CD4-positive, alpha-beta T cell (primary cell): ENCODE results near the gene SLC2A13. TPM values are rescaled to one million over a fixed set of nuclear protein-coding genes. Genes with fewer than 3 reads are reported as not detected.

Experiments used
- ATAC-seq: fragments of 200-7000 bp; cut with Tn5 transposase; one replicate; pipeline ENCODE4 v1.10.0; 2022; ENCODE audit warnings: mild to moderate bottlenecking; ENCODE audit not compliant: poor library complexity
- CTCF ChIA-PET: fragments of 350-600 bp; sonication (Branson Sonifier 250); formaldehyde crosslinking; loops from one replicate; lab custom pipeline; 2021; ENCODE audit warnings: antibody characterized with exemption, inconsistent platforms; lab: Charles Lee
- POLR2A ChIA-PET: fragments of 350-600 bp; sonication (Branson Sonifier 250); formaldehyde crosslinking; loops from one replicate; lab custom pipeline; 2021; ENCODE audit warnings: antibody characterized with exemption, inconsistent platforms; lab: Charles Lee
- DNase-seq, 14 experiments: peaks; one replicate each; pipeline ENCODE4 v3.0.0-alpha.2; 2013 to 2020; ENCODE audit warnings: mixed read lengths in 2 of 14
- H3K27ac ChIP-seq, 2 donors: one replicate each; pipeline versions ENCODE4 v1.5.1 to v1.7.0; 2013; ENCODE audit warnings: low read length in 2 of 2, low read depth in 1 of 2, mild to moderate bottlenecking in 1 of 2
- H3K27me3 ChIP-seq, 2 experiments: 1 replicate in 1 of 2; 2 replicates in 1 of 2; pipeline versions ENCODE4 v1.6.1 to v1.7.0; 2013; ENCODE audit warnings: low read length in 2 of 2, control low read depth in 1 of 2, mild to moderate bottlenecking in 1 of 2, moderate library complexity in 1 of 2; ENCODE audit not compliant: insufficient read depth in 2 of 2, control insufficient read depth in 1 of 2
- H3K36me3 ChIP-seq: one replicate; pipeline ENCODE4 v1.6.1; 2013; ENCODE audit warnings: low read length, control low read depth; ENCODE audit not compliant: insufficient read depth
- H3K4me1 ChIP-seq: one replicate; pipeline ENCODE4 v1.6.1; 2013; ENCODE audit warnings: low read length, control low read depth; ENCODE audit not compliant: insufficient read depth
- H3K4me3 ChIP-seq: one replicate; pipeline ENCODE4 v1.5.1; 2013; ENCODE audit warnings: mild to moderate bottlenecking, low read length, moderate library complexity
- H3K9me3 ChIP-seq, 2 experiments: 1 replicate in 1 of 2; 2 replicates in 1 of 2; pipeline versions ENCODE4 v1.6.1 to v1.7.0; 2013; ENCODE audit warnings: low read length in 2 of 2, mild to moderate bottlenecking in 2 of 2, control low read depth in 1 of 2, moderate library complexity in 1 of 2; ENCODE audit not compliant: control insufficient read depth in 1 of 2, insufficient read depth in 1 of 2
- H3K27ac Mint-ChIP-seq: one replicate; pipeline ENCODE4 v1.8.0; 2020; ENCODE audit warnings: mixed read lengths
- H3K27me3 Mint-ChIP-seq: one replicate; pipeline ENCODE4 v1.8.0; 2021; ENCODE audit warnings: mixed read lengths
- H3K36me3 Mint-ChIP-seq: one replicate; pipeline ENCODE4 v1.8.0; 2021; ENCODE audit warnings: low read depth, mixed read lengths
- H3K4me1 Mint-ChIP-seq: one replicate; pipeline ENCODE4 v1.8.0; 2021; ENCODE audit warnings: low read depth, mixed read lengths
- H3K4me3 Mint-ChIP-seq: one replicate; pipeline ENCODE4 v1.8.0; 2020; ENCODE audit warnings: mild to moderate bottlenecking, mixed read lengths
- H3K9me3 Mint-ChIP-seq: one replicate; pipeline ENCODE4 v1.8.0; 2020; ENCODE audit warnings: mixed read lengths
- intact Hi-C, 2 experiments: fragments of 100-400 bp; cut with DNase I in 1 of 2; cut with micrococcal nuclease in 1 of 2; formaldehyde crosslinking; loops; one replicate each; pipeline versions ENCODE4 v1.15.1 to v1.9.0; 2023 to 2025; cut with DNase I, micrococcal nuclease
- total RNA-seq, 174 experiments: library from RNA in 2 of 174; stranded (reverse) in 2 of 174; gene quantifications; one replicate each; pipeline ENCODE4 v1.2.3 and lab custom pipeline; 2021 to 2026
- TF ChIP-seq, protein P1 (sequence below): fragments of 200-600 bp; IDR thresholded peaks from one replicate; pipeline ENCODE4 v1.8.0; 2022; ENCODE audit warnings: antibody characterized with exemption, mild to moderate bottlenecking

The SLC2A13 gene
- total RNA-seq, 2 experiments from 2014 or later: 1.6 to 1.7 TPM

DNA sequence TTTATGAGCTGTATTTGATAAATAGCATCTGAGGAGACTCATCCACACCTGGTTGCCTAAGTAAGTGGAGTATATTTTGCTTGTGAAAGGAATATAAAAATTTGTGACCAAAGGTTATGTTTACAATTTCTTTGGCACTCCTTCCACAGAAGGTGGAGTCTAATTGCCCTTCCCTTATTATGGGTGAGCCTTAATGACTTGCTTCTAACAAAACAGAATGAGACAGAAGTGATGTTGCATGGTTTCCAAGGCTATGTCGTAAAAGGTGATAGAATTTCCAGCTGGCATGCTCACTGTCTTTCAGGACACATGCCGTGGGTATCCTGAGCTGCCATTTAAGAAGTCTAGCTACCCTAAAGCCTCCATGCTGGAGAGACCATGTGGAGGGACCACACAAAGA, 369.5 kb downstream of the SLC2A13 start:
- H3K27ac Mint-ChIP-seq: no peak overlapping the region
- TF ChIP-seq, protein P1, sequence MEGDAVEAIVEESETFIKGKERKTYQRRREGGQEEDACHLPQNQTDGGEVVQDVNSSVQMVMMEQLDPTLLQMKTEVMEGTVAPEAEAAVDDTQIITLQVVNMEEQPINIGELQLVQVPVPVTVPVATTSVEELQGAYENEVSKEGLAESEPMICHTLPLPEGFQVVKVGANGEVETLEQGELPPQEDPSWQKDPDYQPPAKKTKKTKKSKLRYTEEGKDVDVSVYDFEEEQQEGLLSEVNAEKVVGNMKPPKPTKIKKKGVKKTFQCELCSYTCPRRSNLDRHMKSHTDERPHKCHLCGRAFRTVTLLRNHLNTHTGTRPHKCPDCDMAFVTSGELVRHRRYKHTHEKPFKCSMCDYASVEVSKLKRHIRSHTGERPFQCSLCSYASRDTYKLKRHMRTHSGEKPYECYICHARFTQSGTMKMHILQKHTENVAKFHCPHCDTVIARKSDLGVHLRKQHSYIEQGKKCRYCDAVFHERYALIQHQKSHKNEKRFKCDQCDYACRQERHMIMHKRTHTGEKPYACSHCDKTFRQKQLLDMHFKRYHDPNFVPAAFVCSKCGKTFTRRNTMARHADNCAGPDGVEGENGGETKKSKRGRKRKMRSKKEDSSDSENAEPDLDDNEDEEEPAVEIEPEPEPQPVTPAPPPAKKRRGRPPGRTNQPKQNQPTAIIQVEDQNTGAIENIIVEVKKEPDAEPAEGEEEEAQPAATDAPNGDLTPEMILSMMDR: no peak
- H3K27me3 Mint-ChIP-seq: no peaks in the 10 kb centered on the region
- no peak overlapping the region for H3K4me3 ChIP-seq
- H3K9me3 ChIP-seq: peaks cover 15 to 18% of the 10 kb centered on the region in 2 experiments
- peaks cover 4% of the 10 kb centered on the region for H3K36me3 Mint-ChIP-seq
- H3K27me3 ChIP-seq: no peaks in the 10 kb centered on the region
- no peaks in the 10 kb centered on the region for H3K36me3 ChIP-seq
- DNase-seq (no peak), ATAC-seq (no peak)
- peaks cover 11% of the 10 kb centered on the region for H3K9me3 Mint-ChIP-seq
- POLR2A ChIA-PET: no interaction called here
- CTCF ChIA-PET: no interaction called here
- no peak overlapping the region for H3K4me3 Mint-ChIP-seq
- intact Hi-C loops: no loop called here
- H3K4me1 ChIP-seq: no peaks in the 10 kb centered on the region
- no peak overlapping the region for H3K27ac ChIP-seq
- H3K4me1 Mint-ChIP-seq: no peaks in the 10 kb centered on the region

DNA sequence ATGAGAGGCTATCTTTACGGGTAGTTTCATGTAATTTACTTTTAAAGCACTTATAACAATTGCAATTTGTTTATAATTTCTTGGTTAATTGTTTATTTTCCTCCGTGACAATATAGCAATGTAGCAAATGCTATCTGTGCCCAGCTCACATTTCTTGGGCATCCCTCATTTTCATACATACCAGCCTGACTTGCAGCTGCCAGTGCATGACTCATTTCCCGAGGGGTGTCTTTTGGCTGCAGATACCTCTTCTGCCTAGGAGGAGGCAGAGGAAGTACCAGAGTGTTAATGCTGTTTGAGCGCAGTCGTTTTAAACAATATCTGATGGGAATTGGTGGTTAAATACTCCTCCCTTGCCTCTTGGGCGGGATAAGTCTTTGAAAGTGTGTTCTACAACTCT, 382.1 kb downstream of the SLC2A13 start:
- Mint-ChIP-seq H3K4me1 (no peaks in the 10 kb centered on the region), H3K4me3 (no peak overlapping the region), H3K36me3 (no peaks in the 10 kb centered on the region), H3K9me3 (peaks cover 2% of the 10 kb centered on the region), H3K27ac (no peak overlapping the region), H3K27me3 (no peaks in the 10 kb centered on the region)
- H3K9me3 ChIP-seq: no peaks in the 10 kb centered on the region
- TF ChIP-seq, protein P1: no peak
- H3K4me3 ChIP-seq: no peak overlapping the region
- POLR2A ChIA-PET: no interaction called here
- no peaks in the 10 kb centered on the region for H3K27me3 ChIP-seq
- CTCF ChIA-PET: no interaction called here
- intact Hi-C loops: no loop called here
- peak in 1 of 14 experiments; percentile 27 for DNase-seq
- H3K4me1 ChIP-seq: no peaks in the 10 kb centered on the region
- H3K27ac ChIP-seq: no peak overlapping the region
- no peak for ATAC-seq
- H3K36me3 ChIP-seq: no peaks in the 10 kb centered on the region

DNA sequence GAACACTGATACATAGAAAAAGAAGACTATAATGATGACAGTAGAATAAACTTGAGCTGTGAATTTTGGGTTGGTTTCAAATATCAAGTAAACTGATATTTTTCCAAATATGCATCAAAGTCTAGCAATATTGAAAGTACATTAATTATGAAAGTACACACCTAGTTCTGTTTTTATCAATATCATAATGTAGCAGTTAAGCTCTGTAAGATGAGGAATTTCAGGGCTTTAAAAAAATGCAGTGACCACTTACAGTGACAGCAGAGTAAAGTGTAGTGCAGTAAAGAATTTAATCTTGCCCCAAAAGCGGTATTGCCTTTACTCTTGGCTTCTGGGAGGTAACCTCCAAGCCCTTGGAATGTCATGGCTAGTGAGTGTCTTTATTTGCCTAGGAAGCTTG, 383.4 kb downstream of the SLC2A13 start:
- intact Hi-C loops: no loop called here
- TF ChIP-seq, protein P1: no peak
- Histone ChIP-seq H3K4me3 (no peak overlapping the region), H3K4me1 (no peaks in the 10 kb centered on the region), H3K36me3 (no peaks in the 10 kb centered on the region), H3K27ac (no peak overlapping the region), H3K27me3 (no peaks in the 10 kb centered on the region), H3K9me3 (no peaks in the 10 kb centered on the region)
- H3K36me3 Mint-ChIP-seq: no peaks in the 10 kb centered on the region
- no peak for DNase-seq
- ATAC-seq: no peak
- ChIA-PET CTCF (no interaction called here), POLR2A (no interaction called here)
- no peak overlapping the region for H3K4me3 Mint-ChIP-seq
- no peaks in the 10 kb centered on the region for H3K9me3 Mint-ChIP-seq
- no peaks in the 10 kb centered on the region for H3K27me3 Mint-ChIP-seq
- H3K27ac Mint-ChIP-seq: no peak overlapping the region
- H3K4me1 Mint-ChIP-seq: no peaks in the 10 kb centered on the region
